Activated CD4-positive, CD25-positive, alpha-beta regulatory T cell (primary cell): ENCODE measurements around the gene CACNB3.
A peak's percentile ranks its signal among the peaks of the same experiment; 100 is the strongest.

Source experiments
- DNase-seq, 4 experiments: peaks; one replicate each; lab custom pipeline; 2025; lab: John Stamatoyannopoulos, UW

CACNB3 gene

GRCh38 chr12:48788854-48789775 is 29.2 kb upstream of the CACNB3 start, which contains the start of gene ADCY6:
TSS of gene ADCY6 (minus strand) at chr12:48789089. CDS start at chr12:48783434, 5,655 bp downstream.
- DNase-seq, result no peak

- no peak for DNase-seq
Observed at GRCh38 chr12:48789858-48790326, 28.4 kb upstream of the CACNB3 start.

- no peak for DNase-seq
Observed at GRCh38 chr12:48793696-48794095, 24.6 kb upstream of the CACNB3 start.

- no peak for DNase-seq
Observed at GRCh38 chr12:48794870-48795269, 23.4 kb upstream of the CACNB3 start.

- DNase-seq, result peak in 1 of 4 experiments; percentile 47
Observed at GRCh38 chr12:48795550-48796455, 22.5 kb upstream of the CACNB3 start.

GRCh38 chr12:48796976-48797375 is 21.3 kb upstream of the CACNB3 start:
- DNase-seq, result no peak

- no peak for DNase-seq
Observed at GRCh38 chr12:48800457-48800856, 17.8 kb upstream of the CACNB3 start.

- no peak for DNase-seq
Observed at GRCh38 chr12:48800971-48801370, 17.3 kb upstream of the CACNB3 start.

- no peak for DNase-seq
Observed at GRCh38 chr12:48803675-48804074, 14.6 kb upstream of the CACNB3 start.

- DNase-seq, result no peak
Observed at GRCh38 chr12:48807981-48808380, 10.3 kb upstream of the CACNB3 start.

- DNase-seq, result no peak
Observed at GRCh38 chr12:48810903-48811431, 7.3 kb upstream of the CACNB3 start.

GRCh38 chr12:48811437-48812090 is 6.7 kb upstream of the CACNB3 start:
- no peak for DNase-seq

- no peak for DNase-seq
Observed at GRCh38 chr12:48812389-48812788, 5.9 kb upstream of the CACNB3 start.

- no peak for DNase-seq
Observed at GRCh38 chr12:48813465-48814261, 4.6 kb upstream of the CACNB3 start.

- DNase-seq, result peak; percentile 60 to 69 (median 64)
Observed at GRCh38 chr12:48814262-48815125, 3.8 kb upstream of the CACNB3 start.

- no peak for DNase-seq
Observed at GRCh38 chr12:48815126-48816110, 2.9 kb upstream of the CACNB3 start.

GRCh38 chr12:48816143-48816854 is 2.0 kb upstream of the CACNB3 start:
- DNase-seq, result no peak
